Keratinocyte (primary cell): ENCODE measurements around the gene GRIN3A. TPM values are rescaled to one million over a fixed set of nuclear protein-coding genes. Genes with fewer than 3 reads are reported as not detected.

Source experiments
- DNase-seq: peaks from one replicate; pipeline ENCODE4 v3.0.0-alpha.2; 2011; ENCODE audit warnings: low read depth, missing footprints, low spot score
- FAIRE-seq: peaks from 2 replicates; lab custom pipeline; 2011; peaks lifted over from hg19 to GRCh38; lab: Jason Lieb, UNC
- H2AFZ ChIP-seq: 2 replicates; pipeline ENCODE4 v1.6.0; 2012; ENCODE audit warnings: low read length, control low read depth, inconsistent platforms; ENCODE audit not compliant: control insufficient read depth
- H3K27ac ChIP-seq: 2 replicates; pipeline ENCODE4 v1.5.1; 2011; ENCODE audit warnings: low read length; ENCODE audit not compliant: control insufficient read depth, insufficient read depth
- H3K27me3 ChIP-seq: 3 replicates; pipeline ENCODE4 v1.6.0; 2011; ENCODE audit warnings: low read length; ENCODE audit not compliant: control insufficient read depth, insufficient read depth; ENCODE audit errors: extremely low read depth
- H3K36me3 ChIP-seq, 2 experiments: 2 replicates in 1 of 2; 3 replicates in 1 of 2; pipeline ENCODE4 v1.5.1; 2011; ENCODE audit warnings: low read length in 2 of 2, mild to moderate bottlenecking in 1 of 2; ENCODE audit not compliant: control insufficient read depth in 2 of 2, insufficient read depth in 2 of 2; ENCODE audit errors: extremely low read depth in 1 of 2
- H3K4me1 ChIP-seq: 3 replicates; pipeline ENCODE4 v1.5.1; 2011; ENCODE audit warnings: low read length; ENCODE audit not compliant: control insufficient read depth, insufficient read depth; ENCODE audit errors: extremely low read depth
- H3K4me2 ChIP-seq: 3 replicates; pipeline ENCODE4 v1.6.0; 2011; ENCODE audit warnings: low read depth, low read length; ENCODE audit not compliant: control insufficient read depth, insufficient read depth; ENCODE audit errors: extremely low read depth
- H3K4me3 ChIP-seq, 3 experiments: fragments of 200-600 bp in 1 of 3; sonication (generic) in 1 of 3; 2 replicates in 2 of 3; 3 replicates in 1 of 3; pipeline ENCODE4 v1.5.1; 2011 to 2016; ENCODE audit warnings: low read length in 3 of 3, mild to moderate bottlenecking in 3 of 3, control low read depth in 2 of 3, inconsistent platforms in 1 of 3, low read depth in 1 of 3, mixed read lengths in 1 of 3, mixed run types in 1 of 3, moderate library complexity in 1 of 3; ENCODE audit not compliant: control insufficient read depth in 2 of 3, insufficient read depth in 2 of 3; ENCODE audit errors: extremely low read depth in 1 of 3
- H3K79me2 ChIP-seq: 2 replicates; pipeline ENCODE4 v1.6.0; 2012; ENCODE audit warnings: low read length; ENCODE audit not compliant: control insufficient read depth, insufficient read depth
- H3K9ac ChIP-seq: 3 replicates; pipeline ENCODE4 v1.6.0; 2011; ENCODE audit warnings: low read length; ENCODE audit not compliant: control insufficient read depth, insufficient read depth; ENCODE audit errors: extremely low read depth
- H3K9me1 ChIP-seq: 3 replicates; pipeline ENCODE4 v1.6.0; 2011; ENCODE audit warnings: low read length; ENCODE audit not compliant: control insufficient read depth, insufficient read depth; ENCODE audit errors: extremely low read depth
- H3K9me3 ChIP-seq: 2 replicates; pipeline ENCODE4 v1.5.1; 2012; ENCODE audit warnings: low read depth, low read length; ENCODE audit not compliant: control insufficient read depth
- H4K20me1 ChIP-seq: 3 replicates; pipeline ENCODE4 v1.6.0; 2011; ENCODE audit warnings: low read length; ENCODE audit not compliant: control insufficient read depth, insufficient read depth; ENCODE audit errors: extremely low read depth
- CTCF ChIP-seq, 3 experiments: IDR thresholded peaks in 1 of 3; conservative IDR thresholded peaks in 1 of 3; optimal IDR thresholded peaks in 1 of 3; 2 replicates in 2 of 3; 3 replicates in 1 of 3; pipeline versions ENCODE3 to v1.5.1; 2011; ENCODE audit warnings: low read length in 3 of 3, mild to moderate bottlenecking in 3 of 3, moderate library complexity in 2 of 3, control low read depth in 1 of 3, inconsistent platforms in 1 of 3; ENCODE audit not compliant: insufficient read depth in 2 of 3; ENCODE audit errors: extremely low read depth in 1 of 3
- EZH2 ChIP-seq: IDR thresholded peaks from one replicate; pipeline ENCODE4 v1.6.1; 2012; ENCODE audit warnings: inconsistent platforms, mild to moderate bottlenecking, low read length, moderate library complexity
- dilution Hi-C: fragments of 300-500 bp; cut with MboI; formaldehyde crosslinking; loops from one replicate; pipeline ENCODE4 v1.7.0; 2020; ENCODE audit warnings: low sequenced_read_pairs; ENCODE audit not compliant: extremely low pct_ligation_motif_present
- polyA plus RNA-seq, 5 experiments: library from polyadenylated mRNA; depleted of rRNA in 3 of 5; stranded (reverse) in 3 of 5; stranded (forward) in 1 of 5; unstranded in 1 of 5; fragments of >200 nt; gene quantifications; 1 replicate in 1 of 5; 2 replicates in 3 of 5; 3 replicates in 1 of 5; pipeline versions ENCODE4 v1.2.1 to v1.2.3, GENCODE V29; 2011 to 2012; ENCODE audit warnings: missing spikeins in 2 of 5, low read depth in 1 of 5, low replicate concordance in 1 of 5

The GRIN3A gene
- polyA plus RNA-seq, 1 donor (not counting 4 experiments of a cell fraction or from before 2014, with no cell fraction given), result not detected

GRCh38 chr9:101567725-101568350, 170.6 kb downstream of the GRIN3A start:
- DNase-seq, result no peak
- Histone ChIP-seq H3K27me3 (no peaks in the 10 kb centered on the region), H3K4me1 (no peaks in the 10 kb centered on the region), H3K9me3 (no peaks in the 10 kb centered on the region), H3K36me3 (peaks cover 6 to 11% of the 10 kb centered on the region in 2 experiments), H3K4me3 (no peak overlapping the region), H4K20me1 (no peaks in the 10 kb centered on the region), H3K27ac (no peak overlapping the region), H3K4me2 (no peak overlapping the region), H3K9ac (no peak overlapping the region), H3K9me1 (no peaks in the 10 kb centered on the region), H2AFZ (no peak overlapping the region), H3K79me2 (no peaks in the 10 kb centered on the region)
- dilution Hi-C loops, result no loop called here
- TF ChIP-seq EZH2, result no peak
- TF ChIP-seq CTCF (optimal IDR thresholded peaks at IDR 0.05 in 1 of 3, IDR thresholded peaks at IDR 0.05 in 1 of 3, conservative IDR thresholded peaks at IDR 0.05 in 1 of 3; ENCODE audit: extremely low read depth in 1 of 3, insufficient read depth in 2 of 3, low read length in 3 of 3), result no peak
- no peak for FAIRE-seq

- TF ChIP-seq CTCF (optimal IDR thresholded peaks at IDR 0.05 in 1 of 3, IDR thresholded peaks at IDR 0.05 in 1 of 3, conservative IDR thresholded peaks at IDR 0.05 in 1 of 3; ENCODE audit: extremely low read depth in 1 of 3, insufficient read depth in 2 of 3, low read length in 3 of 3) (peak; percentile 48 to 55 (median 52)), EZH2 (no peak)
- no peak overlapping the region for H3K4me2 ChIP-seq
- DNase-seq (no peak), FAIRE-seq (peak; percentile 29)
- no peaks in the 10 kb centered on the region for H3K9me1 ChIP-seq
- dilution Hi-C loops, result no loop called here
- H3K27me3 ChIP-seq, result no peaks in the 10 kb centered on the region
- H3K4me1 ChIP-seq, result no peaks in the 10 kb centered on the region
- H3K79me2 ChIP-seq, result no peaks in the 10 kb centered on the region
- no peaks in the 10 kb centered on the region for H4K20me1 ChIP-seq
- H3K9me3 ChIP-seq, result no peaks in the 10 kb centered on the region
- H2AFZ ChIP-seq, result no peak overlapping the region
- H3K4me3 ChIP-seq, result no peak overlapping the region
- peaks cover 9 to 11% of the 10 kb centered on the region in 2 experiments for H3K36me3 ChIP-seq
- H3K9ac ChIP-seq, result no peak overlapping the region
- no peak overlapping the region for H3K27ac ChIP-seq
Measured at GRCh38 chr9:101566904-101567724, 171.3 kb downstream of the GRIN3A start.
